ENCODE results near the gene SLC14A1. TPM values are rescaled to one million over a fixed set of nuclear protein-coding genes. Genes with fewer than 3 reads are reported as not detected.

SLC14A1 gene
- total RNA-seq, 1 donor = 254 TPM

DNA sequence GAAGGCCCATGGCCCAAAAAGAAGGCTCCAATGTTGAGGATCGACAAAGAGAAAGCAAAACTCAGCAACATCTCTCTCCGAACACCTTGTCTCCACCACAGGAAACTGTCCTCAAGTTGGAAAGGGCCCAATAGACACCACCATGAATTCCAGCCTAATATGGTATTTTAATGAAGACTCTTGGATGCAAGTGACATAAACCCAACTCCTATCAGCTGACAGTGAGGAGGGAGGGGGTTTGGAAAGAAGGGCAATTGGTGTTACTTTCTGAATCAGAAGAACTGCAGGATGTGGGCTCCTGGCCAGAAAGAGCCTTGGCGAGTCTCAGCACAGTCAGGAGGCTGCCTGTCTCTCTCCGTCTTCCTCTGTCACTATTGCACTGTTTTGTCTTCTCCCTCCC lies 61.2 kb downstream of the SLC14A1 start:
- TF ChIP-seq, protein P1, sequence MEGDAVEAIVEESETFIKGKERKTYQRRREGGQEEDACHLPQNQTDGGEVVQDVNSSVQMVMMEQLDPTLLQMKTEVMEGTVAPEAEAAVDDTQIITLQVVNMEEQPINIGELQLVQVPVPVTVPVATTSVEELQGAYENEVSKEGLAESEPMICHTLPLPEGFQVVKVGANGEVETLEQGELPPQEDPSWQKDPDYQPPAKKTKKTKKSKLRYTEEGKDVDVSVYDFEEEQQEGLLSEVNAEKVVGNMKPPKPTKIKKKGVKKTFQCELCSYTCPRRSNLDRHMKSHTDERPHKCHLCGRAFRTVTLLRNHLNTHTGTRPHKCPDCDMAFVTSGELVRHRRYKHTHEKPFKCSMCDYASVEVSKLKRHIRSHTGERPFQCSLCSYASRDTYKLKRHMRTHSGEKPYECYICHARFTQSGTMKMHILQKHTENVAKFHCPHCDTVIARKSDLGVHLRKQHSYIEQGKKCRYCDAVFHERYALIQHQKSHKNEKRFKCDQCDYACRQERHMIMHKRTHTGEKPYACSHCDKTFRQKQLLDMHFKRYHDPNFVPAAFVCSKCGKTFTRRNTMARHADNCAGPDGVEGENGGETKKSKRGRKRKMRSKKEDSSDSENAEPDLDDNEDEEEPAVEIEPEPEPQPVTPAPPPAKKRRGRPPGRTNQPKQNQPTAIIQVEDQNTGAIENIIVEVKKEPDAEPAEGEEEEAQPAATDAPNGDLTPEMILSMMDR (IDR thresholded peaks at IDR 0.05; ENCODE audit: insufficient read depth, low read length) = no peak
- H3K4me3 ChIP-seq (ENCODE audit: low read depth, low read length) = no peak overlapping the region
- DNase-seq (ENCODE audit: low read depth) = peak; percentile 46

DNA sequence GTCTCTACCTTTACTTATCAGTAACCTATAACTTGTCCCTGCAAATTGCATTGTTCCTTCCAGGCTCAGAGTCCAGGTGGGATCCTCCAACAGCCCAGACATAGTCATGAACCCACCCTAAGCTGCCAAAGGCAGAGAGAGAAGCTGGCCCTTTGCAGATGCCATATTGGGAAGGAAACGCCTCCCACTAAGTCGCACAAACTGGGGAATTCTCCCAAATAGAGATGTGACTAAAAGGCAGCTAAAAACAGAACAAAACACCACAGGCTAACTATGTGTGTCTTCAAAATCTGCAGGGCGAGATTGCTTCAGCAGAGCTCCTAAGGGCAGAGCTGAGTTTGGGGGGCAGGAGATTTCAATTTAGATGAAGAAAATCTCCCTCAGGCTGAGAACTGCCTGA lies 63.0 kb downstream of the SLC14A1 start:
- TF ChIP-seq, protein P1 (IDR thresholded peaks at IDR 0.05; ENCODE audit: insufficient read depth, low read length) = no peak
- H3K4me3 ChIP-seq (ENCODE audit: low read depth, low read length) = no peak overlapping the region
- DNase-seq (ENCODE audit: low read depth) = no peak

DNA sequence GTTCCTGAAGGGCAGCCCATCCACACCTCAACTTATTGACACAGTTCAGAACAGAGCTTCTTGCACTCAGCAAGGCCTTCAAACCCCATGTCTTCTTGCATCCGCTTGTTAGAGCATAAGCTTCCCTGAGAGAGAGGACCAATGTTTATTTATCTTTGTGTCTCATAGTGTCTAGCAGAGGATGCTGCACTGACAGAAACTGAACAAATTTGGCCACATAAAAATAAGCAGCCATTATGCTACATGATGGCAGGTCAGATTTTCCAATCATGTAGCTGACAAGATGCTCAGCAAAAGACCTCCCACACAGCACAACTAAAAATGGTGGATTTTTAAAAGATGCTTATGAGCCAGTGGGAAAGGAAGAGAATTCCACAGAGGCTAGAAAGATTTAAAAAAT lies 63.4 kb downstream of the SLC14A1 start:
- TF ChIP-seq, protein P1 (IDR thresholded peaks at IDR 0.05; ENCODE audit: insufficient read depth, low read length) = no peak
- no peak overlapping the region for H3K4me3 ChIP-seq (ENCODE audit: low read depth, low read length)
- DNase-seq (ENCODE audit: low read depth) = no peak

DNA sequence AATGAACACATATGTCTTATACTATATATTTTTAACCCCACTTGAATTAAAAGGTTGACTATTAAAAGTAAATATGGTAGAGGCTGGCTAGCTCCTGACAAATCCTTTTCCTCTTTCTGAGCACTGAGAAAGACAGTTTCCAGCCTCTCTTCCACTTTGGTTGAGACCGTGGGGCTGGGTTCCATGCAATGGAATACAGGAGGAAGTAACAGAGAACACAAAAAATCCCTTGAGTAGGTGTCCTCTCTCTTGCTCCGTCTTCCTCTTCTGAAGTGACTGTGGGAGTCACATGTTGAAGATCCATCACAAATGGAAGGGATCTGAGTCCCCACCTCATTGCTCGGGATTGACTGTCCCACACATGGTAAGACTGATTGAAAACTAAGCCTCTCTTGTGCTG lies 64.9 kb downstream of the SLC14A1 start:
- no peak for DNase-seq (ENCODE audit: low read depth)
- TF ChIP-seq, protein P1 (IDR thresholded peaks at IDR 0.05; ENCODE audit: insufficient read depth, low read length) = no peak
- no peak overlapping the region for H3K4me3 ChIP-seq (ENCODE audit: low read depth, low read length)

DNA sequence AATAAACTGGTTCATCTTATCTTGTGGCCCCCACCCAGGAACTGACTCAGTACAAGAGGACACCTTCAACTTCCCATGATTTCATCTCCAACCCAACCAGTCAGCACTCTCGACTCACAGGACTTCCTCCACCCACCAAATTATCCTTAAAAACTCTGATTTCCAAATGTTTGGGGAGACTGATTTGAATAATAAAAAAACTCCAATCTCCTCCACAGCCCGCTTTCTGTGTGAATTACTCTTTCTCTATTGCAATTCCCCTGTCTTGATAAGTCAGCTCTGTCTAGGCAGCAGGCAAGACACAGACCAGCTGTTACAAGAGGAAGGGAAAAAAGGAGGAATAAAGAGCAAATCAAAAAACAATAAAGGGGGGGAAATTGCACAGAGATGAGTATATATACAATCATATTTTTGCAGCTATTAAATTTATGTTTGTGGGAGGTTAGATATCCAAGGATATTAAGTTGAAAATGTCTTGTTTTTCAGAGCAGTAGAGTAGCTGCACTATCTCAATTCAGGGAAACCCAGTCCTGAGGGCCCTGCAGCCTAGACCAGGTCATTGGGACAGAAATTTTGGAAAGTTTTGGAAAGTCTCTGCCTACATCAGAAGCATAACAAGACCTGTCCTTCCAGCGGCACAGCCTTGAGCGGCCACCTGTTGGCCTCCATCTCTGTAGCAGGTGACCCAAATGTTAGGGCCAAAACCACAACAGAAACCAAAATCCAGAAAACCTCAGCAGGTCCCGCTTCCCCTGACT lies 68.7 kb downstream of the SLC14A1 start:
- TF ChIP-seq, protein P1 (IDR thresholded peaks at IDR 0.05; ENCODE audit: insufficient read depth, low read length) = no peak
- H3K4me3 ChIP-seq (ENCODE audit: low read depth, low read length) = no peak overlapping the region
- DNase-seq (ENCODE audit: low read depth) = peak; percentile 67

DNA sequence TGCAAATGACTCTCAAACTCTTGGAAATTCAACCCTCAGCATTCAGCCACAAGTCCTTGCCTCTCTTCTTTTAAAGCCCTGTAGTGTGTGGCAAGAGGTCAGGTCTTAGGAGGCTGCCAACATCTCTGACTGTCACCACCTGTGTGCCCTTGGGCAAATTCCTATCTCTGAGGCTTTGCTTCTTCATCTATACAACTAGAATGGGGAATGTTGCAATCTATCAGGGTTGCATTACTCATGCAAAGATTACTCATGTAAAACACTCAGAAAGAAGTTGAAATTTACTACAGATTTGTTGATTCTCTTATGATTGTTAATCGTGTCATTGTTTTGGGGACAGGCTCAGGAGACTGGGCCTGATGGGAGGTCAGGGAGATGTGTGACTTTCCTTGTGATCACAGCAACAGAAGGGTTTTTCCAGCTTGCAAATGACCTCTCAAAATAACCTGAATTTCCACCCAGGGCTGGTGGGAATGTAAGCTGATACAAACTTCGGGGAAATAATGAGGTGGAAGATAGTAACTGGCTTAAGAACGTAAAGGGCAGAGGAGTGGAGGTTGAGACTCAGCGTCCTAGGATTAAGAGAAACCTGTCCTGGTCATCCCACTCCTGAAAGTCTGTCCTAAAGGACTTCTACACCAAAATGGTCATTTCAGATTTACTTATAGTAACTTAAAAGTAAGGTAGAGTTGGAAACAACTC lies 69.4 kb downstream of the SLC14A1 start:
- TF ChIP-seq, protein P1 (IDR thresholded peaks at IDR 0.05; ENCODE audit: insufficient read depth, low read length) = no peak
- DNase-seq (ENCODE audit: low read depth) = peak; percentile 90
- no peak overlapping the region for H3K4me3 ChIP-seq (ENCODE audit: low read depth, low read length)
